Measurements from ENCODE around the gene FURIN.

DNA sequence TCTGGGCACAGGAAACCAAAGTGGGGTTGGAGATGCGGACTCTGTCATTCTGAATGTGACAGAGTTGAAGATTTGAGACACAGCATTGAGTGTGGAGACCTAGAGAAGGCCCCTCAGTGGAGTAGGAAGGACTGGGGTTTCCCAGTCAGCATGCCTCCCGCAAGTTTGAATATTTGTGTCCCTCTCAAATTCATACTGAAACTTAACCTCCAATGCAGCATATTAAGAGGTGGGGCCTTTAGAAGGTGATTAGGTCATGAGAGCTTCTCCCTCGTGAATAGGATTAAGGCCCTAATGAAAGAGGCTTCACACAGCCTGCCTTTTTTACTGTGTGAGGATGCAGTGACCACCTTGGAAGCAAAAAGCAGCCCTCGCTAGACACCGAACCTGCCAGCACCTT, 56.0 kb downstream of the FURIN start:
- TF ChIP-seq ZBTB12 (CRISPR knock-in tag; IDR thresholded peaks at IDR 0.05): no peak
- no peak for TF ChIP-seq CTCF (IDR thresholded peaks at IDR 0.05 in 2 of 3, conservative IDR thresholded peaks at IDR 0.05 in 1 of 3; ENCODE audit: insufficient read depth in 2 of 3, low read depth in 1 of 3, low read length in 3 of 3)

All from K562 (cell line).